Loucy (cell line): ENCODE data around the gene NNAT.
"Not testable (repeated sequence)": the region's sequence is repeated elsewhere in the genome, so short reads cannot be mapped to it uniquely, and the experiment has no call there.

Experiments used
- H2AFZ ChIP-seq: fragments of 200-600 bp; sonication (generic); 2 replicates; pipeline ENCODE4 v1.6.0; 2016; ENCODE audit warnings: antibody characterized with exemption, mild to moderate bottlenecking, low read length, moderate library complexity
- H3F3A ChIP-seq: fragments of 200-600 bp; 2 replicates; pipeline ENCODE4 v1.6.0; 2016; ENCODE audit warnings: antibody characterized with exemption, low read depth, mild to moderate bottlenecking
- H3K27me3 ChIP-seq: fragments of 200-600 bp; sonication (generic); 2 replicates; pipeline ENCODE4 v1.6.1; 2014; ENCODE audit warnings: low read length, mild to moderate bottlenecking; ENCODE audit not compliant: insufficient read depth, poor library complexity, severe bottlenecking
- H3K36me3 ChIP-seq: fragments of 200-600 bp; sonication (generic); 2 replicates; pipeline ENCODE4 v1.6.1; 2016; ENCODE audit warnings: low read length; ENCODE audit not compliant: insufficient read depth
- H3K4me1 ChIP-seq: fragments of 200-600 bp; sonication (generic); 2 replicates; pipeline ENCODE4 v1.5.1; 2014; ENCODE audit warnings: low read length, mild to moderate bottlenecking; ENCODE audit not compliant: insufficient read depth, poor library complexity, severe bottlenecking
- H3K4me2 ChIP-seq: fragments of 200-600 bp; sonication (generic); 2 replicates; pipeline ENCODE4 v1.6.0; 2014; ENCODE audit warnings: antibody characterized with exemption, low read length, low read depth, mild to moderate bottlenecking; ENCODE audit not compliant: poor library complexity, severe bottlenecking
- H3K4me3 ChIP-seq: fragments of 200-600 bp; sonication (generic); 2 replicates; pipeline ENCODE4 v1.5.1; 2014; ENCODE audit warnings: low read length, mild to moderate bottlenecking, mixed read lengths; ENCODE audit not compliant: poor library complexity, severe bottlenecking
- H3K79me2 ChIP-seq: fragments of 200-600 bp; sonication (generic); 2 replicates; pipeline ENCODE4 v1.6.1; 2014; ENCODE audit warnings: low read length; ENCODE audit not compliant: insufficient read depth
- H3K9ac ChIP-seq: fragments of 200-600 bp; sonication (generic); 2 replicates; pipeline ENCODE4 v1.6.0; 2014; ENCODE audit warnings: mild to moderate bottlenecking, low read depth, low read length, moderate library complexity; ENCODE audit not compliant: poor library complexity, severe bottlenecking
- H3K9me2 ChIP-seq: fragments of 200-600 bp; sonication (generic); replicated peaks from 2 replicates; pipeline ENCODE4 v1.6.1; 2016; ENCODE audit warnings: low read depth, low read length, mixed read lengths
- H3K9me3 ChIP-seq: fragments of 200-600 bp; sonication (generic); 2 replicates; pipeline ENCODE4 v1.6.1; 2014; ENCODE audit warnings: mild to moderate bottlenecking, antibody characterized with exemption, low read length, low read depth; ENCODE audit not compliant: insufficient read depth
- H4K20me1 ChIP-seq: fragments of 200-600 bp; sonication (generic); 2 replicates; pipeline ENCODE4 v1.6.0; 2014; ENCODE audit warnings: antibody characterized with exemption, low read length, mild to moderate bottlenecking; ENCODE audit not compliant: insufficient read depth, poor library complexity, severe bottlenecking
- EZH2phosphoT487 ChIP-seq: fragments of 200-600 bp; IDR thresholded peaks from 2 replicates; pipeline ENCODE4 v1.6.1; 2018; ENCODE audit warnings: antibody characterized with exemption, mild to moderate bottlenecking, moderate library complexity, borderline replicate concordance
- TF ChIP-seq, protein P1 (sequence below): fragments of 200-600 bp; sonication (generic); conservative IDR thresholded peaks from 2 replicates; pipeline ENCODE4 v1.5.1; 2014; ENCODE audit warnings: mild to moderate bottlenecking, antibody characterized with exemption, low read length

The NNAT gene, protein sequence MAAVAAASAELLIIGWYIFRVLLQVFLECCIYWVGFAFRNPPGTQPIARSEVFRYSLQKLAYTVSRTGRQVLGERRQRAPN

DNA sequence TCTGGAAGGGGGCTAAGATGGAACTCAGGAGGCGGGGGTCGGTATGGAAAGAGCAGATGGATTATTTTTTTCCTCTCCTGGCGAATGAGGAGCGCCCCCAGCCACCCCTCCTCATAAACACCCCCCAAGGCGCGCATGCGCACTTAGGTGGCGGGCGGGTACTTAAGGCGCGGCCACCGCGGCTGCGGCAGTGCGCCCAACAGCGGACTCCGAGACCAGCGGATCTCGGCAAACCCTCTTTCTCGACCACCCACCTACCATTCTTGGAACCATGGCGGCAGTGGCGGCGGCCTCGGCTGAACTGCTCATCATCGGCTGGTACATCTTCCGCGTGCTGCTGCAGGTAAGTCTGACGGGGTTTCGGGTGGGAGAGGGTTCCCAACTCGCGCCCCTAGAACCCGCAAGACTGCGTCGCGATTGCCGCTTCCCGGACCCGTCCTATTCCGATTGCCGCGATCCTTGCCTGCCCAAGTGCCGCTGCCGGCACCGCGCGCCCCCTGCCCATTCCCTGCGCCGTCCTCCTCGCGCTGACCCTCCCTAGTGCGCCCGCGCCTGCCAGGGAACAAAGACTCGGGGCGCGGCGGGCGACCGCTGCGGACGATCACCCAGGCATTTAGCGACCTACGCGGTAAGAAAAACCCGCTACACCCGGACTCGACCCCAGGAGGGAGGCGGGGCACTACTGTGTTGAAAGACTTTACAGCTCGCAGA, at the start of gene NNAT:
Gene NNAT, plus strand, starts transcription at position 190 of the 711 bp plus-strand sequence. Its CDS starts 82 bp downstream, at position 272.
- no peaks in the 10 kb centered on the region for H3K9me3 ChIP-seq
- H4K20me1 ChIP-seq = peaks cover 15% of the 10 kb centered on the region
- no peak within 1 kb of the TSS for H3K4me3 ChIP-seq
- no peaks in the 10 kb centered on the region for H3F3A ChIP-seq
- H3K9me2 ChIP-seq = no peaks in the 10 kb centered on the region
- peaks cover 14% of the 10 kb centered on the region; the same call in 1 of the 2 replicates for H3K36me3 ChIP-seq
- no peak within 1 kb of the TSS for H3K4me2 ChIP-seq
- no peak within 1 kb of the TSS for H3K9ac ChIP-seq
- no peaks in the 10 kb centered on the region for H3K27me3 ChIP-seq
- H3K4me1 ChIP-seq = peaks cover 21% of the 10 kb centered on the region
- TF ChIP-seq, protein P1, sequence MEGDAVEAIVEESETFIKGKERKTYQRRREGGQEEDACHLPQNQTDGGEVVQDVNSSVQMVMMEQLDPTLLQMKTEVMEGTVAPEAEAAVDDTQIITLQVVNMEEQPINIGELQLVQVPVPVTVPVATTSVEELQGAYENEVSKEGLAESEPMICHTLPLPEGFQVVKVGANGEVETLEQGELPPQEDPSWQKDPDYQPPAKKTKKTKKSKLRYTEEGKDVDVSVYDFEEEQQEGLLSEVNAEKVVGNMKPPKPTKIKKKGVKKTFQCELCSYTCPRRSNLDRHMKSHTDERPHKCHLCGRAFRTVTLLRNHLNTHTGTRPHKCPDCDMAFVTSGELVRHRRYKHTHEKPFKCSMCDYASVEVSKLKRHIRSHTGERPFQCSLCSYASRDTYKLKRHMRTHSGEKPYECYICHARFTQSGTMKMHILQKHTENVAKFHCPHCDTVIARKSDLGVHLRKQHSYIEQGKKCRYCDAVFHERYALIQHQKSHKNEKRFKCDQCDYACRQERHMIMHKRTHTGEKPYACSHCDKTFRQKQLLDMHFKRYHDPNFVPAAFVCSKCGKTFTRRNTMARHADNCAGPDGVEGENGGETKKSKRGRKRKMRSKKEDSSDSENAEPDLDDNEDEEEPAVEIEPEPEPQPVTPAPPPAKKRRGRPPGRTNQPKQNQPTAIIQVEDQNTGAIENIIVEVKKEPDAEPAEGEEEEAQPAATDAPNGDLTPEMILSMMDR = no peak
- no peak for TF ChIP-seq EZH2phosphoT487
- H3K79me2 ChIP-seq = peaks cover 71% of the 10 kb centered on the region
- no peak within 1 kb of the TSS for H2AFZ ChIP-seq

DNA sequence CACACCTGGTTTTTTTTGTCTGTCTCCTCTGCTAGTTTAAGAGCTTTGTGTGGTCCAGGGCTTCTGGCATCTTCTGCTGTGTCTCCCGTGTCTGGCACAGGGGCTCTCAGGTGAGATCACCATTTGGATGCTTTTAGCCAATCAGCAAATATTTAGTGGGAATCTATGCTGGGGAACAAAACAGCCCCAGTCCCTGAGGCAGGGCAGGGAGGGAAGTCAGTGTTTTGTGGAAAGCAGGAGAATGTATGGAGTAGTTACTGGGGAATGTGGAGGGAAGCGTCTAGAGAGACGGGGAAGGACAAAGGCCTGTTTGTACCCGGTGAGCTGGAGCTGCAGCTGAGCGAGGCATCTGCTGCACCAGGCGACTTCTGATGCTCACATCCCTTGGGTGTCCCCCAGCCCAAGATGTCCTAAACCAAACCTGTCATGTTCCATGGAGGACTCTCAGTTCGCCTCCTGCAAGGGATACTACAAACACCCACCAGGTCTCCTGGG, 49.3 kb upstream of the NNAT start:
- H3K27me3 ChIP-seq = no peaks in the 10 kb centered on the region
- TF ChIP-seq, protein P1 = no peak
- TF ChIP-seq EZH2phosphoT487 = no peak

DNA sequence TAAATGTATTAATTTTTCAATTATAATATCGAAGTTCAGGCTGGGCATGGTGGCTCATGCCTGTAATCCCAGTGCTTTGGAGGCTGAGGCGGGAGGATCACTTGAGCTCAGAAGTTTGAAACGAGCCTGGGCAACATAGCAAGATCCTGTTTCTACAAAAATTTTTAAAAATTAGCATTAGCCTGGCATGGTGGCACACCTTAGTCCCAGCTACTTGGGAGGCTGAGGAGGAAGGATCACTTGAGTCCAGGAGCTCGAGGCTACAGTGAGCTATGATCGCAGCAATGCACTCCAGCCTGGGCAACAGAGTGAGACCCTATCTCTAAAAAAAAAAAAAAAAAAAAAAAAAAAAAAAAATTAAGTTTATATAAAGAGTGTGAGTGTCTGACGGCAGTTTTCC, 48.6 kb upstream of the NNAT start:
- not testable (repeated sequence) for H3K4me2 ChIP-seq, H3K36me3 ChIP-seq, H3K27me3 ChIP-seq, H3F3A ChIP-seq, H3K9ac ChIP-seq, H3K4me1 ChIP-seq, H4K20me1 ChIP-seq, H3K4me3 ChIP-seq, H3K9me2 ChIP-seq, H3K9me3 ChIP-seq, H2AFZ ChIP-seq, H3K79me2 ChIP-seq

More for the DNA sequence above, 49.3 kb upstream of the NNAT start:
- H3K36me3 ChIP-seq = no peaks in the 10 kb centered on the region
- H3F3A ChIP-seq = no peaks in the 10 kb centered on the region
- no peak overlapping the region for H3K4me3 ChIP-seq
- H3K9ac ChIP-seq = no peak overlapping the region
- H2AFZ ChIP-seq = no peak overlapping the region
- no peaks in the 10 kb centered on the region for H4K20me1 ChIP-seq
- no peaks in the 10 kb centered on the region for H3K9me2 ChIP-seq
- no peak overlapping the region for H3K4me2 ChIP-seq
- no peaks in the 10 kb centered on the region for H3K79me2 ChIP-seq
- no peaks in the 10 kb centered on the region for H3K4me1 ChIP-seq
- H3K9me3 ChIP-seq = no peaks in the 10 kb centered on the region
